T follicular helper cell (primary cell): ENCODE measurements around the gene TNPO3.
"Not testable (repeated sequence)": the region's sequence is repeated elsewhere in the genome, so short reads cannot be mapped to it uniquely, and the experiment has no call there.

Experiments used
- DNase-seq: peaks from one replicate; pipeline ENCODE4 v3.0.0-alpha.2; 2020; ENCODE audit warnings: low read depth

TNPO3 gene

DNA sequence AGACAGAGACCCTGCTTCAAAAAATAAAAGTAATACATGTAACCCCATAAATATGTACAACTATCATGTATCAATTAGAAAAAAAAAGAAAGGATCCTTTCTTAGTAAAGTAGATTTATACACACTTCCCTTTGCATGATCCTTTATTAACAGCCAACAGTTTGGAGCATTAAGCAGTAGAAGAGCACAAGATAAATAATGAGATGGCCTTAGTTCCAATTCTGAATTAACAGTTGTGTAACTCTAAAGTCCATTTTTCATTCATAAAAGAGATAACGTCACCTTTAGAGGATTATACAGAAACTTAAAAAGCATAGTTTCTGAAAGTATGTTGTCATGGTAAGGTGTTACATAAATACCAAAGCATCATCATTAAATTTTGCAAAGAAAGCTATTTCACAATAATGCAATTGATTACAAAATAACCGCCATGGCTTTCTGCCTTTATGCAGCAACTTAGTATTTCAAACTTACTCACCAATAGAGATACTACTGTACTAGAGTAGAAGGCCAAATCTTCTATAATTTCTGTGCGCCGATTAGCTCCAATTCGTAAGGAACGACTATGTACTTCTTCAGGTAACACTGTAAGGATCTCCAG, 40.3 kb downstream of the TNPO3 start:
- DNase-seq: no peak

DNA sequence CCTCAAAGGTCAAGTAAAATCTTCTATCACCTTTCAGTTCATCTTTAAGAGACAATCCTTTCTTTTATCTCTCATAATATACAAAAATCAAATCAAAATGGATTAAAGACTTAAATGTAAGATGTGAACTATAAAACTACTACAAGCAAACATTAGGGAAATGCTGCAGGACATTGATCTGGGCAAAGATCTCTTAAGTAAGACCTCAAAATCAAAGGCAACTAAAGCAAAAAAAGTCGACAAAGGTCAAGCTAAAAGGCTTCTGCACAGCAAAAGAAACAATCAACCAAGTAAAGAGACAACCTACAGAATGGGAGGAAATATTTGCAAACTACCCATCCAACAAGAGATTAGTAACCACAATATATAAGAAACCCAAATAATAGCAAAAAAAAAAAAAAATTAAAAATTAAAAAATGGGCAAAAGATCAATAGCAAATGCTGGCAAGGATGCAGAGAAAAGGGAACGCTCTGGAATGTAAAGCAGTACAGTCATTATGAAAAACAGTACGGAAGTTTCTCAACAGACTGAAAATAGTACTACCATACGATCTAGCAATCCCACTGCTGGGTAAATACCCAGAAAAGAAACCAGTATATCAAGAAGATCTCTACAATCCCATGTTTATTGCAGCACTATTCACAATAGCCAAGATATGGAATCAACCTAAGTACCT, 41.7 kb downstream of the TNPO3 start:
- DNase-seq: no peak

DNA sequence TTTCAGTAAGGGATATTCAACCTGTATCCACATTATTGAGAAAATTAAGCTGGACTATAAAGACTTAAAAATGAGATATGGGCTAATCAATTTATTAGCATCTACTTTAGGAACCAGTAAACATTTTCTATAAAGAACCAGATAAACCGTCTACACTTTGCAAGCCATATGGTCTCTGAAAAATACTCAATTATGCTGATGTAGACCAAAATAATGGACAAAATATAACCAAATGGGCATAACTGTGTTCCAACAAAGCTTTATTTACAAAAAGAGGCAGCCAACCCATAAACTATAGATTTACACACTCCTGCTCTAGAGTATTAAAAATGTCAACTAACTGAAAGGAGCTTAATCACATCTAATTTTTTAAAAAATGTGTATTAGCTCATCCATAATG, 42.3 kb downstream of the TNPO3 start:
- no peak for DNase-seq

DNA sequence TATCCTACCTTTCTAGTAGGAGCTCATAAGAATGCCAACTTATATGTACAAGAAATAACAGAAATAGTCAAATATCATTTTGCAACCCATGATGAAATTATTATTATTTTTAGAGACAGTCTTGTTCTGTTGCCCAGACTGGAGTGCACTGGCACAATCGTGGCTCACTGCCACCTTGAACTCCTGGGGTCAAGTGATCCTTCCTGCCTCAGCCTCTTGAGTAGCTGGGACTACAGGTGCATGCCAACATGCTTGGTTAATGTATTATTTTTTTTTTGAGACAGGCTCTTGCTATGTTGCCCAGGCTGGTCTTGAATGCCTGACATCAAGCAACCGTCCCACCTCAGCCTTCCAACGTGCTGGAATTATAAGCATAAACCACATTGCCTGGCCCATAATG, 44.8 kb downstream of the TNPO3 start:
- DNase-seq: no peak

DNA sequence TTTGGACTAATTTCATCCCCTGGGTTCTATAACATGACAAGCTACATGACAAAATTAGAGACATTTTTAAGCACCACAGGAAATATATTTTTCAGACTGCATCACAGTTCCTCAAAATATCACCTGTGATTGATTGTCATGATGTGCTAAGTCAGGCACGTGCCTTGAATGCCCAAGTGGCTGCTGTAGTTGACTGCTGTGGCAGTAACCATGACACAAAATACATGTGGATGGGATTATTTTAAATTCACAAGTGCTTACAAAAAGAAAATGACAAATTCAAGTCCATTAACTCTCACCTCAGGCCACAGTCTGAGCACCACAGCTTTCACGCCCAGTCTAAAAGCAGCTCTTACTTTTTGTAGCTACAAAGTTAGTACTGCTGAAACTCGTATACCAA, 45.5 kb downstream of the TNPO3 start:
- DNase-seq: no peak

DNA sequence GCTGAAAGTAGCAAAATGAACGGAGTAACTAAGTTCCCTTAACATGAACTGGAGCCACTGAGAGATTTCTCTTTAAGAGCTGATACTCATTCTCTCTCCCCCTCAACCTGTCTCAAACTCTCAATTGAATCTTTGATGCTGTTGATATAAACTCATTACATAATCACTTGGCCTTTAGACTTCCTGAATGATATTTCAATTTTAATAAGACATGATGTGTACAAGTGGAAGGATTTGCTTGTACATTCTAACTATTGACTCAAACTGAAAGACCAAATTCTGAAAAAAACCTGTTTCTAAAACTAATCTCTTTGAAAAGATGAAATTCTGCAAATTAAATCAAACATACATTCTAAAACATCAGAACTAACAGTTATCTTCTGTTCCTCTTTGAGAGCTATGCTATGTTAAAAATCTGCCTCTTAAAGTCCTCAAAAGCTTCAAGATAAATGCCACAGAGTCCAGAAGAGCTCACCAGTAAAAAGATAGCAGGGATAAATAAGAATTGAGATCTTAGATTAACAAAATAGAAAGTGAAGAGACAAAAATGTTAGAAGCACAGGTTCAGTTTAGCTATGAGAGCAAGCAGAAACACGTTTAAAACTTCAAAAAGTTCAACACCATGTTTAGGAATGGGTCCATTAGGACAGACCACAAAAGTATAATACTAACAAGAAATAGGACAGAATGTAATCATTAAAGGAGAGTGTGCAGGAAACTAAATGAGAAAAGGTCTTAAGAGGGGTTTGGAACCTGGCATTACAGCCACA, 46.1 kb downstream of the TNPO3 start:
- DNase-seq: no peak

DNA sequence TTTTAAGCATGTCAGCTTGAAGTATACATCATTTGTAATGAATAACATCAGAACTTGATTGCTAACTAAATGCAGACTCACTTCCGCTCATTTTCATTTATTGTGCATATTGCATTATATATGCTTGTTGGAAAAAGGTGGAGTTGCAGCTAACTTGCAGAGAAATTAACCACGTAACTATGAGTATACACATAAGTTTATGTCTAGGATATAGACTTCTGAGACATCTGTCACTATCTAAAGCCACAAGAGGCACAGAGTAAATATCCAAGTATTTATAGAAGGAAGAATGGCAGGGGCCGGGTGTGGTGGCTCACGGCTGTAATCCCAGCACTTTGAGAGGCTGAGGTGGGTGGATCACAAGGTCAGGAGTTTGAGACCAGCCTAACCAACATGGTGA, 47.3 kb downstream of the TNPO3 start:
- no peak for DNase-seq

DNA sequence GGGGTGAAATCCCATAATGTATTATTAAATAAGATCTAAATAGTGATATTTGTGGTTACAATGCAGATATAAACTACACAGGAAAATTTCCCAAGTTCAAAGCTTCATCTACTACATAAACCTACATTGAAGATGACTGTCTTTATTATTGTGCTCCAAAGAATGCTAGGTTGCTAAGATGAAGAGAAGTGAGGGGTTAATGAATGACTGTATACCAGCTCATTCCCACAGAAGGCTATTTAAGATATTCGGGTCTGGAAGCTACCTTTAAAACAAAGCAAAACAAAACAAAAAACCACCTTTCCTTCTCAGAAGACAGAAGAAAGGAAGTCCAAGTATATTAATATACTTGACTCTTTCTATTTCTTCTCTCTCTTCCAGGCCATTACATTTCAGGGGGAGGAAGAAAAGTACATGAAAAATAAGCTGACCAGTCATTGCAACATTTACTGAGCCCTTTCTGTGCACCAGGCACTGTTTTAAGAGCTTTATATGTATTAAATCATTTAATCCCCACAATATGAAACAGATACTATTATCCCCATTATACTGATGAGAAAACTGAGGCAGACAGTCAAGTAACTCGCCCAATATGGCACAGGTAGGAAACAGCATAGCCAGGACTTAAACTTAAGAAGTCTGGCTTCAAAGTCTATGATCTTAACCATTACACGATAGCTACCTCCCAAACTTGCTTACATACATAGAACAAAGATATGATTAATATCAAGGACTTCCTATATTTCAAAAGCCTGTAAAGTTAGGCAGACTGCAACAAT, 48.1 kb downstream of the TNPO3 start:
- no peak for DNase-seq

DNA sequence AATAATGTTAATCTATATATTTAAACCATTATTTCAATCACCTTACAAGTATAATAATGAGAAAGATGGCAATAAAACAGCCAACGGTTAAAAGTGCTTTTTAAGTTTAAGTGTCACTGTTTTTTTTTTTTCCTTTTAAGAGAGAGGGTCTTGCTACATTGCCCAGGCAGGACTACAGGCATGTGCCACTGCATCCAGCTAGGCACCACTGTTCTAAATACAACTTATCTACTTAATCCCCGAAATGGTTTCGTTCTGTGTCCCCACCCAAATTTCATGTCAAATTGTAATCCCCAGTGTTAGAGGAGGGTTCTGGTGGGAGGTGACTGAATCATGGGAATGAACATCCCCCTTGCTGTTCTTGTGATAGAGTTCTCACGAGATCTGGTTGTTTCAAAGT, 49.7 kb downstream of the TNPO3 start:
- no peak for DNase-seq

DNA sequence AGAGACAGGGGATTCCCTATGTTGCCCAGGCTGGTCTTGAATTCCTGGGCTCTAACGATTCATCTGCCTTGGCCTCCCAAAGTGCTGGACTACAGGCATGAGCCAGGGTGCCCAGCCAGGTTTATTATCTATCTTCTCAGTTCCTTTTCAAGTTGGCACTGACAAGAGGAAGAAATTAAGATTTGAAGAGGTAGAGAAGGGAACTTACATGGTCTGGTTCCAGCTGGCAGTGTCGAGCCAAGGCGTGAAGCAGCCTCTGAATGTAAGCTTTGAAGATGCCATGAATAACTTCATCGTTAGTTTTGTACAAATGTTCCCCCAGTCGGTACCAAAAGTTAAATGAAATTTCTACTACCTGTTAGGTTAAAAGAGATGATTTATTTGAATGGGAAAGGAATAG, 57.7 kb downstream of the TNPO3 start:
- DNase-seq: no peak

DNA sequence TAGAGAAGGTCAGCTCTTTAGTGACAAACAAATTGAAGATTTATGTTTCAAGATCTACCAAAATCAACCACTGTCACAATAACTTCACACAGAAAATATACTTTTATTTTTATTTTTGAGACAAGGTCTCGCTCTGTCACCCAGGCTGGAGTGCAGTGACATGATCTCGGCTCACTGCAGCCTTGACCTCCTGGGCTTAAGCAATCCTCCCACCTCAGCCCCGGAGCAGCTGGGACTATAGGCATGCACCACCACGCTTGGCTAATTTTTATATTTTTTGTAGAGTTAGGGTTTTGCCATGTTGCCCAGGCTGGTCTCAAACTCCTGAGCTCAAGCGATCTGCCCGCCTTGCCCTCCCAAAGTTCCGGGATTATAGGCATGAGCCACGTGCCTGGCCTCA, 60.4 kb downstream of the TNPO3 start:
- DNase-seq: not testable (repeated sequence)

DNA sequence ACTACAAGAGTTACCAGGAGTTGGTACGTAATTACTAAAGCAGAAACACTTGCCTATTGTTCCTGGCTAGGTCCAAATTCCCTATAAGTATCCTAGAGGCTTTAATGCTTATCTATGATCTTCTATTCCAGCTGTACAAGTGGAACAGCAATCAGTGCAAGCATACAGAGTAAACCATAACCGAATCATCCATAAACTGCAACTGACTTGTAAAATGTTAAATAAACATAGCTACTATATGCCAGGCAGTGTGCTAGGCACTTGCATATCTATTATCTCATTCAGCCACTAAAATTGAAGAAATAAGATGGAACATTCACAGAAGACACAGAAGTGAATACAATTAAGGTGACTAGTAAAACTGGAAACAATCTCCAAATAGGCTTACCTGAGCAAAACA, 61.5 kb downstream of the TNPO3 start:
- DNase-seq: no peak

DNA sequence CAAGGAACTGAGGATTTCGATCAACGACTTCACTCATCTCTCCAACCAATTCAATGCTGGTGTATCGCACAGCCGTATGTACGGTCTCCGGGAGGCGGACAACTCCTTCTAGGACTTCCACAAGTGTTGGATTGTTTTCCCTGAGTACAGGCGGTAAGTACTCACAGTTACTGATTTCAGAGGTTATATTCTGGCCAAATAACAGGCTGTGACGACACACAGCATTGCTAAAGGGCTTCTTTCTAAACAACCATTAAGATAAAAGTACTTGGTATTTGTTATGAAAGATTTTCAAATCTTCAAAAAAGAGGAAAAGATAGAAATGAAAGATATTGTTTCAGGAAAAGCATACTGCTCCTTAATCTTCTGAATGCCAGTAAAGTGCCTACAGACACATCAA, 65.0 kb downstream of the TNPO3 start:
- DNase-seq: no peak

DNA sequence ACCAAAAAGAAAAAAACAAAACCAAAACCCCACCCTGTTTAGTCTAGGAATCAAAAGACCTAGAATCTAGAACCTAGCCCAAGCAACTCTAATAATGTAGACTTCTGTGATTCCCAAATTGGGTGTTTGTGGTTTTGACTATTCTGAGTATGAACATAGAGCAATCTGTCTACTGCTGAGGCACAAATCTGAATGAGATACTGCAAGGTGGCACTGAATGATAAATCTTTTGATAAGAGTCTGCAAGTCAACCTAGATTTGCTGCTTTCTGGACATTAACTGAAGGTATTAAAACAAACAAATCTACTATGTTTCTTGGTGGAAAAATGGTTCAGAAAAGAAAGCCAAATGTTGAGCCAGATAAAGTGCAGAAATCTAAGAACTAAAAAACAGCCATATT, 66.5 kb downstream of the TNPO3 start:
- no peak for DNase-seq

DNA sequence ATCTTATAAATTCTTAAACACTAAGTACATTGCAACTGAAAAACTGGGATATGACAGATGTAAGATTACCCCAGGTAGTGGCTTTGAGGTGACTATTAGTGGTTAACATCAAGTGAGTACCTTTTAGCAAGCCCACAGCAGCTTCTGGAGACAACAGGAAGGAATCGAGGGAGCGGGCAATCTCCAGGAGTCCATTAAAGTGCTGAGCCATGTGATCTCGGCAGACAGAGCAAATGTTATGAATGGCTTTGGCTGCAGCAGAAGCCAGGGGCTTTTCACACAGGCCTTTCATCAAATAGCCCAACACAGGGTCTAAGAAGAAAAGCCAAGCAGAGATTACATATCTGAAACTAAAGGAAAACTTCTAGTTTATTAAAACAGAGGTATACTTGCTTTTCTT, 68.3 kb downstream of the TNPO3 start:
- no peak for DNase-seq

DNA sequence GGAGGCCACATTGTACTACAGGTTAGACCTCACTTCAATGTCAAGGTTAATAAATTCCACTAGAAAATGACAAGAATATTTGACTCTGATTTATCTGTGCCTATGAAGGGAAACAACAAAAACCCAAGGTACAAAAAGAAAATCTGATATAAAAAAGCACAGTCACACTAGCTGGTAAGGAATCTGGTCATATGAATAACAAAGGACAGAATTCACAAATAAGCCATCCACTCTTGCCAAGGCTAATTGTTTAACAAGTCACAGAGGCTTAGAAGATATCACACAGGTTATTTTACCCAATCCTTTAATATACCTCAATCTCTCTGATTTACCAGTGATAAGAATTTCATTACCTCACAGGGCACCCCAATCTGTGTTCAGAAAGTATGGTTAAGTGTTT, 69.3 kb downstream of the TNPO3 start:
- no peak for DNase-seq

DNA sequence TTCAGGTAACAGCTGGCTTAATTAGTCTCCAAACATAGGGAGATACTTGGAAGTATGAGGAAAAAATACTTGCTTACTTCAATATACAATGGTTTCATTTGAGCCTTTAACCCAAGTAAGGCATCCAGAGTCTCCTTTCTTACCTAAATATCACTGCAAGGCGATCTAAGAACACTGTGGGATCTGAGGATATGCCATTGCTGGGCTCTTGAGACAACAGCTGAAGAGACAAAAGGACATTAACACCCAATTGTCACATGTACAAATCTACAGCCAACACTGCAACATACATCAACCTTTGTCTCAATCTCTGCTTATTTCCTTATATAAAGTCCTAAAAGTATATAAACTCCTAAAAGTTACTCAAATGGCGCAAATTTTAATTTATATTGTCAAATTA, 72.8 kb downstream of the TNPO3 start:
- no peak for DNase-seq

DNA sequence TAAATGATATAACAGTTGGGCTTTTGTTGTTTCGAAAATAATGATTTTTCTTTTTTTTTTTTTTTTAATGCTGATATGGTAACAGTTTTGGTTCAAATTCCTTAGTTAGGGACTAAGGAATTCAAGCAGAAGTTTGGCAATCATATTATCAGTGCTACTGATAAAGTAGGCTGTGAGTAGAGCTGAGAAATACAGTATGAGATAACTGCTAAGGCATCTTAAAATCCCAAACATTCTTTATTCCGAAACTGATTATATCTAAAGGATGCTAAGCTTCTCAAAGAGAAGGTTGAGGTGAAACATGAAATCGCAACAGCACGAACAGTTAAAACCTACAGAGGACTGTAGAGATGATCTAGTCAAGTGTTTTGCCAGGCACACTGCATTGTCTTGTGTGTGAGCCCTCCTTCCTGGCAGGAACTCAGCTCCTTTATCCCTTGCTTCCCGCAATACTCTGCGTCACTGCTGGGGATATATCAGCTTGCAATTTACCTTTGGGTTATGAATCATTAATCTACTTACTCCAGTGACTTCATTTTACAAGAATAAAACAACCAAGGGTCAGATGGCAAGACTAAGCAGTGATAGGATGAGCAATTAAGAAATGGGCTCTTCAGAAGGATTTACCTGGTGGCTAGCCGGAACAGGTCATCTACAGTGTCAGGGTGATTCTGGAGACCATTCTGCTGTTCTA, 80.5 kb downstream of the TNPO3 start:
- DNase-seq: no peak

DNA sequence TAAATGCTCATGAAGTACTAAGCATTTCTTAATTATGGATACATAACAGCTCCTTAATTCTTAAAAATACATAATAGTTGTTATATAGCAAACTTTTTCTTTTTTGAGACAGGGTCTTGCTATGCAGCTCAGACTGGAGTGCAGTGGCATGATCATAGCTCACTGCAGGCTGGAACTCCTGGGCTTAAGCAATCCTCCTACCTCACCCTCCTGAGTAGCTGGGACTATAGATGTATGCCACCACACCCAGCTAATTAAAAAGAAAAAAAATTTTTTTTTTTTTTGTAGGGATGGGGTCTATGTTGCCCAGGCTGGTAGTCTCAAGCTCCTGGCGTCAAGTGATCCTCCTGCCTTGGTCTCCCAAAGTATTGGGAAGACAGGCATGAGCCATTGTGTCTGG, 86.3 kb downstream of the TNPO3 start:
- no peak for DNase-seq

DNA sequence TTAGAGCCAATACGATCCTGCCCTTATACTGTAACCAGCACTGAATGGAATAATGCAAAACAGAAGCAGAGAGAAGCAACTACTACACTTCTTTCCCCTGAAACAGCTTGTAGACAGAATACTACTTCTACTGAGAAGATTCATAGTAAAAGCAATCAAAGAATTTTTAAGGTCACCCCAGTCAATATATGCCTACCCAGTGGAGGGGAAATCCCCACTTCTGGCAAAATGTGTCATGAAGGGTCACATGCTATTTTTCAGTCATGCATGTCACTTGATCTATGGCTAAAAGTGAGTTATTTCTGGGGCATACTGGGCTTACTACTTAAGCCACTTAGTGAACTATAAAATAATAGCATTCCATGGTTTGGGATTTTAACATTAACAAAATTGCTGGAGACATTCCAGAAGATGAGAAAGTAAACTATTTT, 91.6 kb downstream of the TNPO3 start:
- no peak for DNase-seq

DNA sequence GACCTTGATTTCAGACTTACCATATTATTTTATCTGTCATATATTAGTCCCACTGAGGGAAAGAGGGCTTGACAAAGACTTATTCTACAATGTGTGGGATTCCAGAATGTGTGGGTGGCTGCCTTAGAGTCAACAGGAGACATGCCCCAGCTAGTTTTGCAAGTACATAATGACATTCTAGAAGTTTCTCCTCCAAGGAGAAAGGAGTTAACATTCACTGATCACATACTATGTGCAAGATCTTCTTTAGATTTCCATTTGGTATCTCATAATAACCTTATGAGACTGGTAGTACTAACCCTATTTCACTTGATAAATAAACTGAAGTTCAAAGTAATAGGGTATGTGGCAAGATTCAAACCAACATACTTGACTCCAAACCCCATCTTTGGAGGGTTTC, 92.0 kb downstream of the TNPO3 start:
- DNase-seq: no peak

DNA sequence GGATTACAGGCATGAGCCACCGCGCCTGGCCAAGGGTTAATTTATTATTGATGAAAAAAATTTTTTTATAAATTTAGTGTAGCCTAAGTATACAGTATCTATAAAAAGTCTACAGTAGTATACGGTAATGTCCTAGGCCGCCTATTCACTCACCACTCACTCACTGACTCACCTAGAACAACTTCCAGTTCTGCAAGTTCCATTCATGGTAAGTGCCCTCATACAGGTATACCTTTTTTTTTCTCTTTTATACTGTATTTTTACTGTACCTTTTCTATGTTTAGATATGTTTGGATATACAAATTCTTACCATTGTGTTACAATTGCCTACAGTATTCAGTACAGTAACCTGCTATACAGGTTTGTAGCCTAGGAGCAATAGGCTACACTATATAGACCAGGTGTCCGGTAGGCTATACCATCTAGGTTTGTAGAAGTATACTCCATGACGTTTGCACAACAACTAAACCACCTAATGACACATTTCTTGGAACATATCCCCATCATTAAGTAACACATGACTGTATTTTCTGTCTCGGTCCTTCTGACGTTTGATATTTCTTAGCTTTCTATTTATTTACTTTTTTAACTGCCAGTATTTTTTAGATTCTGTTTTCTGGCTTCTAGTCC, 93.8 kb downstream of the TNPO3 start:
- DNase-seq: no peak
